ENCODE data around the gene KIF5C.

GRCh38 chr2:148926291-148926961 lies 51.4 kb downstream of the KIF5C start:
- TF ChIP-seq POLR2A (IDR thresholded peaks at IDR 0.05) (no peak), POLR2AphosphoS5 (IDR thresholded peaks at IDR 0.05) (no peak), CTCF (IDR thresholded peaks at IDR 0.05) (no peak)

Data from breast epithelium (tissue), 3 donors.